GM19324 (cell line): ENCODE results near the gene ALDH3B1.

Experiments
- ATAC-seq: cut with Tn5 transposase; IDR thresholded peaks from one replicate; pipeline ENCODE4 v1.9.1; 2021; ENCODE audit warnings: mild to moderate bottlenecking, moderate library complexity; ENCODE audit not compliant: unreplicated experiment, low FRiP score

The ALDH3B1 gene

DNA sequence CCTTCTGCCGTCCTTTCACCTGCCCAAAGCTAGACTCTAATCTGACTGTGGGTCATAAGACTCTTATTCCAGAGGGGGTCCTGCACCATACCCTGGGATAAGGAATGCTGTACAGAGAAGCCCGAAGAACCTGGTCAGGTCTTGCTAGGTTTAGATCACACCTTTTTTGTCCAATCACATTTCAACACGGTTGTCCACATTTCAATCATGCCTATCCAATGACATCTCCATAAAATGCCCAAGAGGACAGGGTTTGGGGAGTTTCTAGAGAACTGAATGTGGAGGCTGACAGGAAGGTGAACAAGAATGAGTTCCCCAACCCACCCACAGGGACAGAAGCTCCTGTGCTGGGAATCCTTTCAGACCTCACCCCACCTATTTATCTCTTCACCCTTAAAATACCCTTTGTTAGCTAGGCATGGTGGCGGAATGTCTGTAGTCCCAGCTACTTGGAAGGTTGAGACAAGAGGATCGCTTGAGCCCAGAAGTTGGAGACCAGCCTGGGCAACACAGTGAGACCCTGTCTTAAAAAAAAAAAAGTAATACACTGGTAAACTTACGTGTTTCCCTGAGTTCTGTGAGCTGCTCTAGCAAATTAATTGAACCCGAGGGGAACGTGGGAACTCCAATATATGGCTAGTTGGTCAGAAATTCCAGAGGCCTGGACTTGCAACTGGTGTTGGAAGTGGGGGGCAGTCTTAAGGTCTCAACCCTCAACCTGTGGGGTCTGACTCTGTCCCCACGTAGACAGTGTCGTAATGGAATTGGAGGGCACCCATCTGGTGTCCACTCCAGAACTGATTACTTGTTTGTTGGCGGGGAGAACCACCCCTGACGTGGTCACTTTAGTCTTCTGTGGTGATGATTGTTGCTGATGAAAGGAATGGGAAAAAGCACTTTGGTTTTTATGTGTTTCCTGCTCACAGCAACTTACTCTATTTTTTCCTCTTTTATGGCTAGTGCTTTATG is 46.5 kb downstream of the ALDH3B1 start:
- ATAC-seq: no peak

DNA sequence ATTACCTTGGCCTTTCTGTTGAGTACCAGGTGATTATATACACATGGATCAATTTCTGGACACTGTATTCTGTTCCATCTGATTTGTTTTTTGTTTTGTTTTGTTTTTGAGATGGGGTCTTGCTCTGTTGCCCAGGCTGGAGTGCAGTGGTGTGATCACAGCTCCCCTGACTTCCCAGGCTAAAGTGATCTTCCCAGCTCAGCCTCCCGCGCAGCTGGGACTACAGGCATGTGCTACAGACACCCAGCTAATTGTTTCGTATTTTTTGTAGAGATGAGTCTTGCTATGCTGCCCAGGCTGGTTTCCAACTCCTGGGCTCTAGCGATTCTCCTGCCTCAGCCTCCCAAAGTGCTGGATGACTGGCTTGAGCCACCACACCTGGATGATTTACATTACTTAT is 47.7 kb downstream of the ALDH3B1 start:
- ATAC-seq: no peak

DNA sequence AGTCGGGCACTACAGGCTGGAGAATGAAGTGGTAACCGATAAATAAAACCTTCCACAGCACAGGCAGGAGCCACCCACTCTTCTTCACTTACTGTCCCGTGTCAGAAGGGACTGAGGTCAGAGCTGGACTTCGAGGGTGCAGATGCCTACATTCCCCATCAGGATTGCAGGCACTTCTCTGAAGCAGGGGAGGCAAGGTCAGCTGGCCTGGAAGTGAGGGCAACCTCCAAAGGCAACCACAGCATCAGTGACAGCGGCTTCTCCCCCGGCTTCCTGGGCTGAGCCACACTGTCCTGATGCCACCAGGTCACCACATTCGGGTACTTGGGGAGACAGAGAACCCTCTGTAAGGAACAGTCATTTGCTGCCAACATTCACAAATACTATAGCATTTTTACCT is 51.4 kb downstream of the ALDH3B1 start:
- no peak for ATAC-seq

DNA sequence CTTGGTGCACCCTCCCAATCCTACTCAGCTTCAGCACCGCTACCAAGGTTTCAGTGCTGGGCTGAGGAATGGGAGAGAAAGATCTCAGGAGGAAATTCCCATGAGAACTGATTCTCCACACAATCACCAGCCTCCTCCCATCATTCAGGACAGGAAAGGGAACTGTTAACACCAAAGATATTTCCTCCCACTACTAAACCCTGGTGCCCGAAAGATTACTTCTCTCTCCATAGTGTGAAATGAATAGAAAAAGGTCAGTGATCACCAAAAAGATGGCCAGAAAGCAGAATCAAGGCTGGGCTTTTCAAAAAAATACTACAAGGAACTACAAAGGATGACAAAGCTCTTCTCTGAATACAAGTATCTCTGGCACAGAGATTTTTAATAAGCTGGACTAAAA is 54.8 kb downstream of the ALDH3B1 start:
- no peak for ATAC-seq

DNA sequence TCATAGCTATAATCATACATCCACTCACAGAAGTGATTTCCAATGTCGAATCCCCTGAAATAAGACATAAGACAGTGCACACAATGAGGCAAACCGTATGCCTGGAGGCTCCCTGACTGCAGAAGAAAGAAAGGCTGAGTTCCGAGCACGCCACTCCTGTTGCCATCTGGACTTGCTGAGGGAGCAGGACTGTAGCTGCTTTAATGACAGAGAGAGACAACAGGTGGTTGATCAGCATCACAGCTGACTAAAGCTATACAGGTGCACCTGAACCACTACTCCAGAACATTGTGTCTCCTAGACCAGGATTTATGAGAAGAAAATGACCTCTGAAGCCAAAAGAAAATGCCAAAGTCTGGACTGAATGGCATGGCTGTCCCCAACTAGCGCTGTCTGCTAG is 55.7 kb downstream of the ALDH3B1 start:
- ATAC-seq: no peak

DNA sequence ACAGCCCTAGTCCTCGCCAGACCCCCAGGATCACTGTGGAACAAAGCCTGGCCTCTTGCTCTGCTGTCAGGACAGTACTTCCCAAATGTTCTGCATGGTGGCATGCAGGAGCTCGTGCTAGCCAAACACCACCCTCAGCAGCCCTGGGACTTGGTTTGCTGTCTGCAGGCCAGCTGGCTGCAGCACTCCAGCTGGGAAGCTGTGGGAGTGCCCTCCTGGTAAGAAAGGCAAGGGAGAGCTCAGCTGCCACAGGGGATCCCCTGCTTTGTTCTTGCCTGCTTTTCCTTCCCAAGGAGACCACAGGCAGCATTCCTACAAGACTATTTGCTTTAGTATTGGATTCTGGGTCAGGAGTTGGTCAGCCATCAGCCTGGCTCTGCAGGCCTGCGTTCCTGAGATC is 56.6 kb downstream of the ALDH3B1 start:
- ATAC-seq: no peak

DNA sequence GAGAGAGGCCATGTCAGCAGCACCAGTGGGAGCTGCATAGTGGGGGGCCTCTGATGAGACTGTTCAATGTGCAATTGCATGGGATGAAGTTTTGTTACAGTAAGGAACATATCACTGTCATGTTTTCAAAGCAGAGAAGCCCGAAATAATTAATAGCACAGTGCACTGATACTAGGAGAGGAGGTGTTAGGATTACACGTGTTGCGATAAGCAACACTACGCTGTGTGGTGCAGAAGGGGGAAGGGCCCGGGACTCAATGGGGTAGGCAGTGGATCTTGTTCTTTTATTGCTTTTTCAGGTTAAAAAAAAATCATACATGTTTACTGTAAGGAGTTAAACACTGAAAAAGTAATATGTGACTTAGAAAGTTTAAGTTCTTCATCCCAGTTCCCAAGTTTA is 57.9 kb downstream of the ALDH3B1 start:
- ATAC-seq: no peak

DNA sequence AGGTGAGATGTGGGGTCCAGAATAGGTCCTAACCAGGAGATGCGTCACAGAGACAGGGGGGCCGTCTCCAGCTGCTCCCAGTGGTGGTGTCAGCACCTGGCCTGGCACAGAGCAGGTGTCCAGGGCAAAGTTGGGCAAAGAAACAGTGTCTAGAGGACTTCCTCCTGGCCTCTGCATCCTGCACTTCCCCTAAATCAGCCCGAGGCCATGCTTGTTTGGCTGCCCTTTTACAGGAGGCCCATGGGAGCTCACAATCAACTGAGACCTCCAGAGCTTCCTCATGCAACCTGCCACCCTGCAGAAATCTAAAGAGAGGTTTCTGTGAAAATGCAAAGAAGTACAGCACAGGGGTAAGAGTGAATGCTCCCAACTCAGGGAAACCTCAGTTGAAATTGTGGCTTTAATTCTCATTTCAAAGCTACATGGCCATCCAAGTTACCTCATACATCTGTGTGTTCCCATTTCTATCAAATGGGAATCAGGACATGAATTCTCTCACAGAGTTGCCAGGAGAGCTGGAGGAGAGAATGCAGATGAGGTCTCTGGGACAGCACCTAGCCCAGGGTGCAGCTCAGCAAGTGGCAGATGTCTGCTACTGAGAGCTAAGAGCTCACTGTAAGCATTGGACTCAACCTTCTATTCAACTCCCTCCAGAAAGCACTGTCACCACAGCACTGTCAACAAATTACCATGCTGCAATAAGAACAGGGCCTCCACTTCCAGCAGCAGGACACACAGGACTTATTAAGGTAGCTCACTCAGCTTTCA is 61.3 kb downstream of the ALDH3B1 start:
- ATAC-seq: no peak

DNA sequence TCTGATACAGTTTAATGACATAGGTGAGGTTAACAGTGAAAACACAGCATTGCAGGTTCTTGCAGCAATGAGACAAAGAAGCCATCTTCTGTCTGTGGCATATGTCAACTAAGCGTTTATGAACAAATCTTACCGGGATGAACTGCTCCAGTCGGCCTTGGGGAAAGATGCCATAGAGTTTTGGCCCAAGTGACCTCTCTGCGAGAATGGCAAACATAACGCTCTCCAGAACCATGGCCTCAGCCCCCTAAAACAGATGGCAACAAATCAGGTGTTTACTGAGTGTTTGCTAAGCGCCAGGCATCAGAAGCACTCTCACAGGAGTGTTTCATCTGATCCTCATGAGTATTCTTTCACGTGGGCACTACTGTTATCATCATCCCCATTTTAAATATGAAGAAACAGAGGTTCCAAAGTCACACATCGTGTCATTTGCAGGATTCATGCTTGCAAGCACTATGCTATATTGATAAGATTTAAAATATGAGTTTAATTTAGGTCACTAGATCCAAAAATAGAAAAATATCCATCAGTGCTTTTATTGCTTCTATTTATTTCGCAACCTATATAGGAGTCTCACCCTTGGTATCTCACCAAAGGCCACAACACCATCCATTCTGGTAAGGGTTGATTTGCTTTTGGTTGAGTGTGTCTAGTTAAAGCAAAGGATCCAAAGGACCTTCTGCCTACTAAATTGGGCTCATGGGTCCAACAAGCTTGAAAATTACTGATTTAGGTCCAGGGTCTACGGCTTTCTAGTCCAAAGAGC is 64.6 kb downstream of the ALDH3B1 start:
- ATAC-seq: no peak

DNA sequence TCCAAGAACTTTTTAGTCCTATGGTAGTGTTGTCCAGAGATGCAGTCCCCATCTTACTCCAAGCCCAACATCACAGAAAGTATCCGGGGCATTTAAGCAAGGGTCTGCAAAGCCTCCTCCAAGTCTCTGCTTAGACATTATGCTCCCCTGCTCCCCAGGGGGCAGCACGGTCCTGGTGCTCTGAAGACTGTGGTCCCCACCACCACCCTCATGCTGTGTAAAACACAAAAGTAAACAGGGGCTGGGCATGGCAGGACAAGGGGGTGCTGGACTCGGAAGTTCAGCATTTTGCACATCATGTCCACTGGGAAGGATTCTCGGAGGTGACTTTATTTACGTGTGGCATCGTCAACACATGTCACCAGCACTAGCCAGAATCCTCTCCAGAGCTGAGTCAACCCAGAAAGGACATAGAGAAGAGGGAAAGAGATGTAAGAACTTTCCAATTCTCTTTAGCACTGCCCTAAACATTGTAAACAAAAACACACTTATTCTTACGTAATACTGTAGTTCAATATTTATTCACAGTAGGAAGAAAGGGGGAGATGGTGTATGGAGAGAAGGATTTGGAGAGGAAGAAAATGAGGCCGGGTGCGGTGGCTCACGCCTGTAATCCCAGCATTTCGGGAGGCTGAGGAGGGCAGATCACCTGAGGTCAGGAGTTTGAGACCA is 66.4 kb downstream of the ALDH3B1 start:
- ATAC-seq: no peak

DNA sequence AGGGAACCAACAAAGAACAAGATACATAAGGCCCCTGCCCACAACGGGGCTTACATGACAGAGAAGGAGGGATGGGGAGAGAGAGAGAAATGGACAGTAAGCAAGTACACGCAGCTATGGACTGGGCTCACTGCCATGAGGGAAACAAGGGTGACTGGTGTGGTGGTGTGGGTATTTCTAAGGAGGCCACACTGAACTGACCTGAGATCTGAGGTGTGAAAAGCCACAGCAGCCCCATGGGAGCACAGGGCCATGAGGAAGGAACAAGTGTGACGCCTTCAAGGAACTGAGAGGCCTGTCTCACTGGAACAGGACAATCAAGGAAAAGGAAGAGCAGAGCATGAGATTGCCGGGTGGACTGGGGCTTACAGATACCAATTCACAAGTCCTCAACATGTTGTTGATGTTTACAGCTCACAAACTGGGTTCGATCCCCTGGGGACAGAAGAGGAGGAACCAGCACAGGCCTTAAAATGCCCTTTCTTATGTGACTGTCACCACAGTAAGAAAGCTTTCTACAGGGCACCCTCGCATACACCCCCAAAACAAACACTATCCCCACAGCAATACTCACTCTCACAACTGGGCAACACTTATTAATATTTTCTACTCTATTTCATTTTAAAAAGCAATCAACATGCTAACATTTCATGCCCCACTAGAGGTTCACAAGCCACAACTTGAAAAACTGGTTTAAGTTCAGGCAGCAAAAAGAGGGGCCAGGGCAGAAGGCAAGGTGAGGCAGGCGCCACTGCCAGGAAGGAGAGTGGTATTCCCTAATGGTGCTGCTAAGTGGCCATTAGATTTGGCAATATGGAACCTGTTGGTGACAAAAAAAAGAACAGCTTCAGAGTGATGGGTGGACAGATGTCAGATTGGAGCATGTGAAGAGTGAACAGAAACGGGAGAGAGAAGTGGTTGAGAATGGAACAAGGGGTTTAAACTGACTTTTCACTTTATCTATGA is 67.8 kb downstream of the ALDH3B1 start:
- no peak for ATAC-seq
